ENCODE measurements around the gene PELI2. TPM values are rescaled to one million over a fixed set of nuclear protein-coding genes. Genes with fewer than 3 reads are reported as not detected.

The PELI2 gene
- polyA plus RNA-seq (2012; ENCODE audit: missing spikeins), result not detected

- no peak for FAIRE-seq
- no peak for TF ChIP-seq POLR2AphosphoS5 (IDR thresholded peaks at IDR 0.05; ENCODE audit: low read depth, low read length)
- TF ChIP-seq POLR2A (IDR thresholded peaks at IDR 0.05; ENCODE audit: low read depth, low read length), result no peak
- no peak for TF ChIP-seq TAF1 (IDR thresholded peaks at IDR 0.05; ENCODE audit: borderline replicate concordance, low read depth, low read length)
- peak; percentile 34 for DNase-seq (ENCODE audit: insufficient read length)
Measured at GRCh38 chr14:56117765-56118610, at the start of gene PELI2. PELI2 (plus strand) TSS chr14:56118411; CDS start chr14:56118661, 250 bp downstream.

DNA sequence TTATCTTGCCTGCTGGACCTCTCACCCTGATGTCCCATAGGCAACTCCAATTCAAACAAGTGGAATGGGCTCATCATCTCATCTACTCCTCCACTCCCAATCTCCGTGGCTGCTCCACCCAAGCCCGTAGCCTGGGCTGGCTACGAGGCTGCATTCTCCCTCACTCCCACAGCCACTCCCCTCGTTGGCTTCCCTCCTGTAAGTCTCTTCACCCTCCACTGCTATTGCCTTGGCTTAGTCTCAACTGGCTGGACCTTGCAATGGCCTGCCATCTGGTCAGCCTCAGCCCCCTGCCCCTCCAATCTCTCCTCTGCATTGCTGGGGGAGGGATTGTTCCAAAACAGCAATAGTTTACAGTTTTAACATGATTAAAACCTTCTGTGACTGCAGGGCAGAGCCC is 44.4 kb upstream of the PELI2 start:
- FAIRE-seq, result no peak
- no peak for DNase-seq (ENCODE audit: insufficient read length)
- no peak for TF ChIP-seq TAF1 (IDR thresholded peaks at IDR 0.05; ENCODE audit: borderline replicate concordance, low read depth, low read length)
- TF ChIP-seq POLR2A (IDR thresholded peaks at IDR 0.05; ENCODE audit: low read depth, low read length), result no peak
- no peak for TF ChIP-seq POLR2AphosphoS5 (IDR thresholded peaks at IDR 0.05; ENCODE audit: low read depth, low read length)

- FAIRE-seq, result no peak
- DNase-seq (ENCODE audit: insufficient read length), result no peak
- no peak for TF ChIP-seq POLR2A (IDR thresholded peaks at IDR 0.05; ENCODE audit: low read depth, low read length)
- TF ChIP-seq TAF1 (IDR thresholded peaks at IDR 0.05; ENCODE audit: borderline replicate concordance, low read depth, low read length), result no peak
- no peak for TF ChIP-seq POLR2AphosphoS5 (IDR thresholded peaks at IDR 0.05; ENCODE audit: low read depth, low read length)
Measured at GRCh38 chr14:56075301-56075700, 42.9 kb upstream of the PELI2 start.

DNA sequence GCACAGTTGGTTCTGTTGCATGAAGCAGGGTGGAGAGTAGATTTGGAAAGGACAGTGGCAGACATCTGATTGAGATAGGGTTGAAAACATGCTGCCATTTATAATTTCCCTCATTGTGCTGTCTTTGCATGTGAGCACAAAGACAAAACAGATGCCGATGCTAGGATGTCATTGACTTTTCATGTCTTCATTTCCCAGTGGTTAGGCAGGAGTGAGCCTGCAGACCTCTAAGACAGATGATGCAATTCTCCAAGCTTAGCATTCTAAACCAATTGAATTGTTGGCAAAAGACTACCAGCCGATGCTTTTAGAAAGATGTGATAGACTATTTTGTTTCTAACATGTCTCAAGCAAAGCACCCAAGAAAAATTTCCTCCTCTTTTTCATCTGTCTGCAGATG is 37.1 kb upstream of the PELI2 start:
- TF ChIP-seq POLR2AphosphoS5 (IDR thresholded peaks at IDR 0.05; ENCODE audit: low read depth, low read length) (no peak), POLR2A (IDR thresholded peaks at IDR 0.05; ENCODE audit: low read depth, low read length) (no peak), TAF1 (IDR thresholded peaks at IDR 0.05; ENCODE audit: borderline replicate concordance, low read depth, low read length) (no peak)
- FAIRE-seq (no peak), DNase-seq (ENCODE audit: insufficient read length) (no peak)

DNA sequence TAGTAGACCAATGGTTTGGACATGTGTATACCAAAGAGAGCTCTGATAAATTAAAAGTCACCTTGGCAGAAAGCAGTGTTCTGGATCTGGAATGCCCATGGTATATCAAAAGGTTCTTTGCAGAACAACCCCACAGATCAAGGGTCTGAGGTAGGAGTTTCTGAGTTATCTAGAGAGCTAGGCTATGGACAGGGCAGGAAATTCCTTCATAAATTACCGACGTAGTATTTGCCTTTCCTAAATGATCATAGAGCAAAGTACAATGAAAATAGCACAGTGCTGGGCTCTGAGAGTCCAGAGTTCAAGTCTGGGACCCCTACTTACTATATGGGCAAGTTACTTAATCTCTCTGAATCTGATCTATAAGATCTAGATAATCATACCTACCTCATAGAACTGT is 35.3 kb upstream of the PELI2 start:
- TF ChIP-seq TAF1 (IDR thresholded peaks at IDR 0.05; ENCODE audit: borderline replicate concordance, low read depth, low read length), result no peak
- no peak for TF ChIP-seq POLR2A (IDR thresholded peaks at IDR 0.05; ENCODE audit: low read depth, low read length)
- no peak for TF ChIP-seq POLR2AphosphoS5 (IDR thresholded peaks at IDR 0.05; ENCODE audit: low read depth, low read length)
- no peak for FAIRE-seq
- no peak for DNase-seq (ENCODE audit: insufficient read length)

DNA sequence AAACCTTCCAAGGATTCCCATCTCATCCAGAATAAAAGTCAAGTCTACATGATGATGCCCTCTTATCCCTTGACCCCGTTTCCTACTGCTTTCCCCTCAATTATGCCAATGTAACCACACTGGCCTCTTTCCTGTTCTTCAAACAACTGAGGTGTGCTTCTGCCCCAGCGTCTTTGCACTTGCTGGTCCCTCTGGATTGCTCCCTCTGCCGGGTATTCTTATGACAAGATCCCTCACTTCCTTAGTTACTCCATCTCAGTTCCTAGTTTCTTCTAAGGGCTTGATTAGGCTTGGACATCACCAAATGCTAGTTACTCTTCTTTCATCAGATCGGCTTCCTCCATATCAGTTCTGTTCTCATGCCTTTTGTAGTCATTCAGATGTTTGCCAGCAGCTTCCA is 32.7 kb upstream of the PELI2 start:
- FAIRE-seq, result no peak
- no peak for DNase-seq (ENCODE audit: insufficient read length)
- TF ChIP-seq TAF1 (IDR thresholded peaks at IDR 0.05; ENCODE audit: borderline replicate concordance, low read depth, low read length) (no peak), POLR2A (IDR thresholded peaks at IDR 0.05; ENCODE audit: low read depth, low read length) (no peak), POLR2AphosphoS5 (IDR thresholded peaks at IDR 0.05; ENCODE audit: low read depth, low read length) (no peak)

DNA sequence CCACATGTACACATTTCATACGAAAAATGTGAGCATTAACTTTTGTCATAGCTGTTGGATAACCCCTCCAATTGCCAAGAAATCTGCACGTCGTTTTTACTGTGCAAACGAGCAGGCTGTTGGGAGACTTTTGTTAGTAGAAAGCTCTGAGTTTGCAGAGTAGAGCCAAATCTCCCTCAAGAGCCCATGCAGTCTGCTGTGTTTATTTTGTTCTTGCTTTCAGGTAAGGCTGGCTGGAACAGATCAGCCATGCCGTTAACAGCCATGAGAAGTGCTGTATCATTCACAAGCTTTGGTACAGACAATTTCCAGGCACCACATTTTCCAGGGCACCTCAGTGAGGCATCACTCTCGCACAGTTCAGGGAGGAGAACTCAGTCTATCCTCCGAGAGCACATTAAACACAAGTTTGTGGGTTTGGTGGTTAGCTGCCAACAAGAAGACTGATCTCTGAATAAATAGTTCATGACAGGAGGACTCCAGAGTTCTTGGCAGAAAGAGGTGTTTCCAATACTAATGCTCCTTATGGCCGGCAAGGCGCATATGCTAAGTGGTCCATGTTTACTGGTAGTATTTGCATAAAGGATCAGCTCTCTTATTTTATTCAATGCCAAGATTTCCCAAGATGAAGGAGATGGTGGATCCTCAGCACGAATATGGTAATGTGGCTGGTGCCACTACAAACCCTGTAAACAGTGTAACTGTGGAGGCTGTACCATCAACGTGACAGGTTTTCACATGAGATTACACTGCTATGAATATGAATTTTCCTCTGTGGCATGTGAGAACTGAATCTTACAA is 30.3 kb upstream of the PELI2 start:
- DNase-seq (ENCODE audit: insufficient read length), result no peak
- FAIRE-seq, result no peak
- TF ChIP-seq POLR2AphosphoS5 (IDR thresholded peaks at IDR 0.05; ENCODE audit: low read depth, low read length), result no peak
- no peak for TF ChIP-seq POLR2A (IDR thresholded peaks at IDR 0.05; ENCODE audit: low read depth, low read length)
- no peak for TF ChIP-seq TAF1 (IDR thresholded peaks at IDR 0.05; ENCODE audit: borderline replicate concordance, low read depth, low read length)

- no peak for DNase-seq (ENCODE audit: insufficient read length)
- no peak for TF ChIP-seq TAF1 (IDR thresholded peaks at IDR 0.05; ENCODE audit: borderline replicate concordance, low read depth, low read length)
- no peak for TF ChIP-seq POLR2A (IDR thresholded peaks at IDR 0.05; ENCODE audit: low read depth, low read length)
- TF ChIP-seq POLR2AphosphoS5 (IDR thresholded peaks at IDR 0.05; ENCODE audit: low read depth, low read length), result no peak
- no peak for FAIRE-seq
Measured at GRCh38 chr14:56088941-56089340, 29.3 kb upstream of the PELI2 start.

DNA sequence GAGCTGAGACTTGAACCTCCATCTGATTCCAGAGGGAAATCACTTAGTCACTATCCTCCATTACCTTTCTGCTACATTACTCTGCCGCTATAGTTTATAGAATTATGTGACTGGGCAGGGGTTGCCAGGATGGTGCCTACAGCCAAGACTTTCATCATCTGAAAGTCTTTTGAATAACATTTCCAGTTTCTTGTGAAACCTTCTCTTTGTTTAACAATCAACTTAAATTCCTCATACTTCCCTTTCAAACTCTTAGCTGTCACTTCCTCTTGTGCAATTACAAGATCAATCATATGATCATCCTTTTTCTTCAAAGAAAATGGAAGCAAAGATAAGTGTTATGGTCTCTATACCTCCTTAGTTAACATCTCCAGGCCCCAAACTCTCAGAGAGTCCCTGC is 25.4 kb upstream of the PELI2 start:
- no peak for FAIRE-seq
- TF ChIP-seq POLR2AphosphoS5 (IDR thresholded peaks at IDR 0.05; ENCODE audit: low read depth, low read length), result no peak
- TF ChIP-seq TAF1 (IDR thresholded peaks at IDR 0.05; ENCODE audit: borderline replicate concordance, low read depth, low read length), result no peak
- DNase-seq (ENCODE audit: insufficient read length), result no peak

GRCh38 chr14:56094076-56094475 is 24.1 kb upstream of the PELI2 start:
- FAIRE-seq (no peak), DNase-seq (ENCODE audit: insufficient read length) (no peak)
- TF ChIP-seq TAF1 (IDR thresholded peaks at IDR 0.05; ENCODE audit: borderline replicate concordance, low read depth, low read length) (no peak), POLR2A (IDR thresholded peaks at IDR 0.05; ENCODE audit: low read depth, low read length) (no peak), POLR2AphosphoS5 (IDR thresholded peaks at IDR 0.05; ENCODE audit: low read depth, low read length) (no peak)

DNA sequence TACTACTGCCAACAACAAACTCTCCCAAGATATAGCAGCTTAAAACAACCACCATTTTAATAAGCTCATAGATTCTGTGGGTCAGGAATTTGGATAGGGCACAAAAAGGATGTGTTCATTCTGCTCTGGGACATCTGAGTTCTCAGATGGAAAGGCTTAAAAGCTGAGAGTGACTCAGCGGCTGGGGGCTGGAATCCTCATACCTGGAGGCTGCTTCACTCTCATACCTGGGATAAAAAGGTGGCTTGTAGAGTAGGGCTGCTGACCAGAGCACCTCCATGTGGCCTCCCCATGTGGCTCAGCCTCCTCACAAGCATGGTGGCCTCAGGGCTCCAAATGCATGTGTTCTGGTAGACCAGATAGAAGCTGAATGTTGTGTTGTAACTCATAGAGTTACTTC is 20.2 kb upstream of the PELI2 start:
- no peak for DNase-seq (ENCODE audit: insufficient read length)
- FAIRE-seq, result no peak
- TF ChIP-seq POLR2A (IDR thresholded peaks at IDR 0.05; ENCODE audit: low read depth, low read length) (no peak), POLR2AphosphoS5 (IDR thresholded peaks at IDR 0.05; ENCODE audit: low read depth, low read length) (no peak), TAF1 (IDR thresholded peaks at IDR 0.05; ENCODE audit: borderline replicate concordance, low read depth, low read length) (no peak)
